22Rv1 (cell line): ENCODE measurements around the gene MEIOB.

ENCODE experiments used
- H3K27ac ChIP-seq: fragments of 450-650 bp; 2 replicates; pipeline ENCODE4 v1.5.1; 2017
- ZFX ChIP-seq: fragments of 450-650 bp; IDR thresholded peaks from 2 replicates; pipeline ENCODE4 v1.6.1; 2017; ENCODE audit warnings: antibody characterized with exemption, borderline replicate concordance
- TF ChIP-seq, protein P1 (sequence below): fragments of 450-650 bp; IDR thresholded peaks from 2 replicates; pipeline ENCODE4 v1.5.1; 2017; ENCODE audit warnings: mild to moderate bottlenecking

Gene MEIOB

DNA sequence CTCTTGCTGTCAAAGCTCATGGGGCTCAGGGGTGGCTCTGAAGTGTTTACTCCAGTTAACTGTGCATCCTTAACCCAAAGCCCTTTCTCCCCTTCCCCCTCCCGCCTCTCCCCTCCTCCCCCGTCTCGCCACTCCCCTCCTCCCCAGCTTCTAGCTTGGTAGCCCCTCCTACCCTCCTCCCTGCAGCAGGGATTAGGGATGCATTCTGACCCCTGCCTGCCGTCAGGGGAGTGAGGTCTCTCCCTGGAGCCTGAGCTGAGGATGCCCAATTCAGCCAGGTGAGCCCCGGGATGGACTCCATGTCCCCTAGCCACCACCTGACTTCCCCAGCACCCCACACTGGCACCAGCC, 44.7 kb upstream of the MEIOB start:
- TF ChIP-seq, protein P1, sequence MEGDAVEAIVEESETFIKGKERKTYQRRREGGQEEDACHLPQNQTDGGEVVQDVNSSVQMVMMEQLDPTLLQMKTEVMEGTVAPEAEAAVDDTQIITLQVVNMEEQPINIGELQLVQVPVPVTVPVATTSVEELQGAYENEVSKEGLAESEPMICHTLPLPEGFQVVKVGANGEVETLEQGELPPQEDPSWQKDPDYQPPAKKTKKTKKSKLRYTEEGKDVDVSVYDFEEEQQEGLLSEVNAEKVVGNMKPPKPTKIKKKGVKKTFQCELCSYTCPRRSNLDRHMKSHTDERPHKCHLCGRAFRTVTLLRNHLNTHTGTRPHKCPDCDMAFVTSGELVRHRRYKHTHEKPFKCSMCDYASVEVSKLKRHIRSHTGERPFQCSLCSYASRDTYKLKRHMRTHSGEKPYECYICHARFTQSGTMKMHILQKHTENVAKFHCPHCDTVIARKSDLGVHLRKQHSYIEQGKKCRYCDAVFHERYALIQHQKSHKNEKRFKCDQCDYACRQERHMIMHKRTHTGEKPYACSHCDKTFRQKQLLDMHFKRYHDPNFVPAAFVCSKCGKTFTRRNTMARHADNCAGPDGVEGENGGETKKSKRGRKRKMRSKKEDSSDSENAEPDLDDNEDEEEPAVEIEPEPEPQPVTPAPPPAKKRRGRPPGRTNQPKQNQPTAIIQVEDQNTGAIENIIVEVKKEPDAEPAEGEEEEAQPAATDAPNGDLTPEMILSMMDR, result no peak
- no peak overlapping the region for H3K27ac ChIP-seq

DNA sequence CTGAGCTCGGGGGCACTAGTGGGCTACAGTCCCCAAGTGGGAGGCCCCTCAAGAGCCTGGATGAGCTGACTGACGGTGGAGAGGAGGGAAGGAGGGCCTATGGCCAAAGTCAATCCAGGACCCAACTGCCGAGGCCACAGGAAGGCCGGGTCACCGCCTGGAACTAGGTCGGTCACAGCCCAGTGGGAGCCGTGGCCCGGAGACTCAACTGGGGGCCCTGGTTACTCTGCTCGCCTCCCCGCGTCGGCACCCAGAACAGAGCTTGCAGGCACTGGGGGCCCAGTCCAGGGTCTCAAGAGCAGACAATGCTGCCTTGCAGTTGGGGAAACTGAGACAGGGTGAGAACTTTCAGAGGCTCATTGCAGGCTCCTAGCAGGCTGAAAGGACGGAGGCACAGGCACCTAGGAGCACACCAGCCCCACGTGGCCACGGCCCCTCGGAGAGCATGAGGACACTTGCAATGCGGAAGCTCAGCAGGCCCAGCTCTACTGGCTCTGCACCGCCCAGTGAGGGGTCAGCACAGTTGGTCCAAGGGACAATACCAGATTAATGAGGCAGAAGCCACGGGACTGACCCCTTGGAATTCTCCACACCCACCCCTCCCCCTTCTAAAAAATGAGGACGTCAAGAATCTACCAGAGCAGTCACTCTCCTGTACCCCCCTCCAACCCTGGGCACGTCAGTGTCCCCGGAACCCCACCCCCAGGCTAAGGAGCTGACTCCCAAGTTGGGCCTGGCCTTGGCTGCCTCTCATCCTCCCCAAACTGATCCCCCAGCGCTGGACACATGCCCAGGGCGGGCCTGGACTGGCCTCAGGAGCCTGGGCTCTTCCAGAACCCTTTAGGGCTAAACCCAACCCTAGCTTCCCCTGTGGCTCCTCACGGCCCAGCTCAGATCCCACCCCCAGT, 44.0 kb upstream of the MEIOB start:
- no peak overlapping the region for H3K27ac ChIP-seq
- TF ChIP-seq ZFX, result no peak
- TF ChIP-seq, protein P1, result no peak

DNA sequence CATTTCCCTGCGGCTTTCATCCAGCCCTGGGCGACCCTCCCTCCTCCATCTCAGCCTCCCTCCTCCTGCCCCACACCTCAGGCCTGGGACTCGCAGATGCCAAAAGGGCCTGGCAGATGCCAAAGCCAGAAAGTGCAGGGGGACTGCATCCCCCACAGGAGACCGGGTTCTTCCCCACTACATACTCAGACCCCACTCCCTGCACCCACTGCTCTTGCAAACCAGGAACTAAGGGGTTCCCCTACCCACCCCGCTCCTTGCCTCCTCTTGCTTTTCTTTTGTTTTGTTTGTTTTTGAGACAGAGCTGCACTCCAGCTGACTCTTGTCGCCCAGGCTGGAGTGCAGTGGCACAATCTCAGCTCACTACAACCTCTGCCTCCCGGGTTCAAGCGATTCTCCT, 43.0 kb upstream of the MEIOB start:
- no peak for TF ChIP-seq ZFX
- TF ChIP-seq, protein P1, result no peak
- no peak overlapping the region for H3K27ac ChIP-seq

DNA sequence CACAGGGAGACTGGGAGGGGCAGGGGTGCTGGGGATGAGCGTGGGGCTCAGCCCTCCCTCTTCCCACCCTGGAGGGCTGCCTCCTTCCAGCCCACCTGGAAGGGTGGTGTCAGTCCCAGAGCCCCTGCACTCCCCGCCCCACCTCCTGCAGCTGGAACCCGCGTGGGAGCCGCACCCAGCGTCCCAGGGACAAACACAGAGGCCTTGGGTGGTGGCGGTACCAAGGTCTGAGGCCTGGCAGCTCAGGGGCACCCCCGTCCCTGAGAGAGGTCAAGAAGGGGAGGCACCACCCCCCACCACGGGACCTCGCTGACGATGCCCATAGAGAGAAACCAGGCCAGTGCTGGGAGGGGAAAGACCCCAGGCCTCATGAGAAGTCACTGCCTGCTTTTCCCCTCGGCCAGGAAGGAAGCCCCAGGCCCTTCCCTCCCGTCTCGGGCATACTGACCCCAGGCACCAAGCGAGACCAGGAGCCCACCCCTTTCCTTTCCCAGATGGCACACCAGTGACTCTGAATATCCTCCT, 42.2 kb upstream of the MEIOB start:
- H3K27ac ChIP-seq, result no peak overlapping the region
- no peak for TF ChIP-seq ZFX
- TF ChIP-seq, protein P1, result no peak

DNA sequence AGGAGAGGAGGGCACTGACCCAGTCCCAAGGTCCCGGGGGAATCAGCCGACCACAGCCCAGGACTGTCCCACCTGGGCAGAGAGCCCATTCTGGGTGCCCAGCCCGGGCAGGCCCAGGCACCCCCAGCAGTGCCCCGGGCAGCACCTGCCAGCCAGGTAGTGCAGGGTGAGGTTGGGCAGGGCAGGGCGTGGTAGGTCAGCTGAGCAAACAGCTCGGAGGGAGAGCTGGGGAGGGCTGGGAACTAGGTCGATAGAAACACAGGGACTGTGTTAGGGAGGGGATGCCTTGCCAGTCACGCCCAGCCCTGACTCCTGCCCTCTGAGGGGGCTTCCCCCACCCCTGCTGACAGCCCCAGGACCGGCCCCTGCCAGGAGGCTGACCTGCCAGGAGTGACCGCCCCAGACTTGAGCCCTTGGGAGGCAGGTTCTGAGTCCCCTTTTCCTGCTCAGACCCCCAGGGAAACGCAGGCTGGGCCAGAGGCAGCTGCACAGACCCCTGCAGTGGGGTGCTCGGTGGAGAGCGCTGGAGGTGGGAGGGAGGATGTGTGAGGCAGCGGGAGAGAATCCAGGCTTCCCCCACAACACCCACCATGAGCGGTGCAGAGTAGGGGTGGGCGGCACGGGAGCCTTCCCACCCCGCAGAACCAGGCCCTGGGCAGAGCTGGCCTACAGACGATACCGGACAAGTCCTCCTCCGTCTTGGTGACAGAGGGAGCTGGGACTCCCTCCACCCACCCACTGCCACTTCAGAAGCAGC, 41.5 kb upstream of the MEIOB start:
- H3K27ac ChIP-seq, result no peak overlapping the region

DNA sequence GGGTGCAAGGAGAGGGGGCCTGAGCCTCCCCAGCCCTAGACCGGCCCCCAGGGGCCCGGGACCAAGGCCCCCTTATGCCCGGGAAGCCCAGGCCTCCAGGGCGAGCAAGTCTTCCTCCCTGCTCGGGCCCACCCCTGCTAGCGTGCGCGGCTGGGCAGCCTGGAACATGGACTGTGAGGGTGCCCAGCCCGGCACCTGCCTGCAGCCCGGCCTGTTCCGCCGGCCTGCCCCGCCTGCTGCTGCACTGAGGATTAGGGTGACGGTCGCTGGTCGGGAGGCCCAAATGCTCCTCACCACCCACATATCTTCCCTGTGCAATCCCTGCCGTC, 40.2 kb upstream of the MEIOB start:
- H3K27ac ChIP-seq, result no peak overlapping the region
- no peak for TF ChIP-seq ZFX
- TF ChIP-seq, protein P1, result no peak

More for the DNA sequence above, 41.5 kb upstream of the MEIOB start:
- TF ChIP-seq ZFX, result no peak
- TF ChIP-seq, protein P1, result no peak
